T-helper 1 cell (primary cell): ENCODE data around the gene CCNT1.
"Not testable (repeated sequence)": the region's sequence is repeated elsewhere in the genome, so short reads cannot be mapped to it uniquely, and the experiment has no call there.

Experiments used
- DNase-seq, 5 donors: peaks; one replicate each; pipeline ENCODE4 v3.0.0-alpha.2; 2012 to 2020
- total RNA-seq, 4 donors: gene quantifications; one replicate each; lab custom pipeline; 2026; lab: John Stamatoyannopoulos, UW

CCNT1 gene
- 163 to 221 (median 182) reads per million in 4 donors for total RNA-seq

DNA sequence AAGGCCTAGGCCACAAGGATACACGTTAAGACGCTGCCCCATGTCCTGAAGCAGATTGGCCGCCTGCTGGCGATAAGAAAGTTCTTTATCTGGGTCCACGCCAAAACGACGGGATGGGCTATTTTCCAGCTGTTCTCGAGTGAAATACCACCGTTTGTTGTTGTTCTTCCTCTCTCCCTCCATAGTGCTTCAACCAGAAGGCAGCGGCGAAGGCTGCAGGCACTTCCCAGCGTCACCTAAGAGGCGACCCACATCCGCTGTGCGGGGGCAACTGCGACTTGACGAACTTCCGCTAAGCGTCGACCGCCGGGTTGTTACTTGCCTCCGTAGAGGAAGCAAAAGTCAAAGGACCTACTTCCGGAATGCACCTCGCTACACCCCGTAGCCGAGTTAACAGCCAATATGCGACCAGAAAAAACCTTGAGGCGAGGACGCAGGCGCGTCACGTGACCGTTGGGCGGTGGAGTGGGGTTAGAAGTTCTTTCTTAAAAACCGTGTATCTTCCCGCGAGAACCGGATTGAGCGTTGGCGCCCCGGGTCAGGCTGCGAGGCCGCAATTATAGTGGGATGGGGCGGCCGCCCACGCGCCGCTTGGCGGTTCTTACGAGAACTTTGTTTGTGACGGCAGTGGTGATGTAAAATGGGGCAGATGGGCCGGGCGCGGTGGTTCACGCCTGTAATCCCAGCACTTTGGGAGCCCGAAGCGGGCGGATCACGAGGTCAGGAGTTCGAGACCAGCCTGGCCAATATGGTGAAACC lies at the start of gene CCNT1:
Gene CCNT1, minus strand, starts transcription at position 215 of the 759 bp plus-strand sequence. Its CDS starts 32 bp downstream, at position 183.
- peak; percentile 97 to 100 (median 97) for DNase-seq

DNA sequence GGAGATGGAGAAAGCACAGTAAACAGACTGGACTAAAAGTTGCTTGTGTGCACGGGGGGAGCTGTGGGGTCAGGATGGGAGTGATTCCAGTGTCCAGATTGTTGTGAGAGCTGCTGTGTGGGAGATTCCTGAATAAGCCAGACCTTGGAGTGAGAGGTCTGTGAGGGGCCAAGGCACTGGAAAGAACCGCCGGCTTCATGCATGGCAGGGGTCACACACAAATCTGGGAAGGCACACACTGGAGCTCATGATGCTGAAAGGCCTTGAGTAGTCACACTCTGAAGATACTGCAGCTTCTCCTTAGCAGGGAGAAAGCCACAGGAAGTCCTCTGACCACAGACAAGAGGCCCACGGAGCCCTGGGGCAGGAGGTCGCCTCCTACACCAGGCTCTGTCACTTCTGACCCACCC lies 49.3 kb upstream of the CCNT1 start:
- peak in 1 of 5 donors; percentile 14 for DNase-seq

DNA sequence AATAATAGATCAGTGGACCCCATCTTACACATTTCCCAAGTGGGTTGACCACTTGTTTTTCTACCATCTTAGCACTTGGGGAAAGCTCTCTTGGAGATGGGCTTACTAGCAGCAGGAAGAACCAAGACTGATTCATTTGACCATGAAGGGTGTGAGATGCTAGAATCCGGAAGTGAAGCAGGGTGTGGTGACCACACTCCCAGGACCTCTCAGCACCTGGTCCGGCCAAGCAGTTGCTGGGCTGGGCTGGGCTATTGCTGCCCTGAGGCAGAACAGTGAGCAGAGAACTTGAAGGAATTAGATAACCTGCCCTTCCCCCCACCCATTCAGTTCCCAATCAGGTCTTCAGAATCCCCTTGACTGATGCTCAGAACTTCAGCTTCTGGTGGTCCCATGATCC lies 48.0 kb upstream of the CCNT1 start:
- DNase-seq: no peak

DNA sequence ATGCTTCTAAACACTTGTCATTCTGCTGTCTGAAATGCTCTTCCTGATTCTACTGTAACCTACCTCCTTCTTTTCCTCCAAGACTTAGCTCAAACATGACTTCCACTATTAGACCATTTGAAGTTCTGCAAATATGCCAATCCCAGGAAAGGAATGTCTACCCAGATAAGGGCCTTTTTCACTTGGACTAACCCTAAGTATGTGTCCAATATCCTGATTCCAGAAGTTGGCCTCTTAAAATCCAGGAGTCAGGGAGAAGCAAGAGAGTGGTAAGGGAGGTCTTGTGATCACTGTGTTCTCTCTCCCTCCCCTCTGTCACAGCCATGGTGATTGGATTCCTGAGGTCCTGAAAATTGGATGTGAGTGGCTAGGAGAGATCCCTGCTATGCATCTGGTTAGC lies 42.2 kb upstream of the CCNT1 start:
- DNase-seq: no peak

DNA sequence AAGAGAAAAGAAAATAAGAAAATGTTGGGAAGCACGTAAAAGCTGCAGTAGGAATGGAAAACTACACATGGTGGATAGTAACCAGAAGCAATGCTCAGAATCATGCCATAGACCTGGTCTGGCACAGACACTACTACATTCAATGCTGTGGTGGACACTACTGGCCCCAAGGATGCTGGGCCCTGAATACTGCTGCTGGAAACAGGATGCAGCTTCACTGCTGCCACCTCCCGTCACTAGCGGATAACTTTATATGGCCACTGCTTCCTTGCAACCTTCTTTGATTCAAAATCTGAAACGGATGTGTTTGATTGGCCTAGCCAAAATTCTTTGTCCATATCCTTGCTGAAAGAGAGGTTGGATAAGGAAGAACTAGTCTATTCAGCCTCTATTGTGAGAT lies 41.7 kb upstream of the CCNT1 start:
- DNase-seq: no peak

DNA sequence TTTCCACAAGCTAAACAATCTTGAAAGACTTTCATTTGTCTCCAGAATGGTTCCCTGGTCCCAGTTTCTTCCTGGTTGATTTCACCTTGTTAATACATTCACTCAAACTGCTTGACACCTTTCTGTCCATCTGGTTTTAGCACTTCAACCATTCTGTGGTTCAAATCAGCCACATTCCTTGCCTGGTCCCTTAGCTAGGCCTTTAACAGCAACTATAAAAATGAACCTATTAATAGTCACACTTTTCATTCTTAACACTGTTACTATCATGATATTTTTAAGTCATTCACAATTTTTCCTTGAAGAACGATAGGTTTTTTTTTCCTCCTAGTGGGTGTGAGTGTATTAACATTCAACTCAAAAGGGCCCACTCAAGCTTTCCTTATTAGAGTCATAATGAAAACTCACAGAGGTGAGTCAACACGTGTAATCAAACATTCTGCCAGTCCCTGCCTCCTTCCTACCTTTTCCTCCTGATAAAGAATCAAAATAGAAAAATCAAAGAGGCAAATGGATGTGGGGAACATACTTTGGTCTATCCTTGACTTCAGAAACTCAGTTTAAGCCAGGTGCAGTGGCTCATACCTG lies 34.4 kb upstream of the CCNT1 start:
- no peak for DNase-seq

DNA sequence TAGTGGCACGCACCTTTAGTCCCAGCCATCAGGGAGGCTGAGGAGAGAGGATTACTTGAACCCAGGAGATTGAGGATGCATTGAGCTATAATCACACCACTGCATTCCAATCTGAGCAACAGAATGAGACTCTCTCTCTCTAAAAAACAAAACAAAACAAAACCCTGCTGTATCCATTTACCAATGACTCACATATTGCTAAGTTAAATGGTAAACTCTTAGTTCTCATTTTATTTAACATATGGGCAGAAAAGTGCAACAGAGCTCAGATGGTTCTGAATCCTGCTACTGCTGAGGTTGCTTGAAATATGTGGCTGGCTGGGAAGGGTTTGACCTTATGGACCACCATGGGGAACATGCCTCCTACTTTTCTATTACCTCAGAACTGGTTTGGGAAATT lies 33.7 kb upstream of the CCNT1 start:
- no peak for DNase-seq

DNA sequence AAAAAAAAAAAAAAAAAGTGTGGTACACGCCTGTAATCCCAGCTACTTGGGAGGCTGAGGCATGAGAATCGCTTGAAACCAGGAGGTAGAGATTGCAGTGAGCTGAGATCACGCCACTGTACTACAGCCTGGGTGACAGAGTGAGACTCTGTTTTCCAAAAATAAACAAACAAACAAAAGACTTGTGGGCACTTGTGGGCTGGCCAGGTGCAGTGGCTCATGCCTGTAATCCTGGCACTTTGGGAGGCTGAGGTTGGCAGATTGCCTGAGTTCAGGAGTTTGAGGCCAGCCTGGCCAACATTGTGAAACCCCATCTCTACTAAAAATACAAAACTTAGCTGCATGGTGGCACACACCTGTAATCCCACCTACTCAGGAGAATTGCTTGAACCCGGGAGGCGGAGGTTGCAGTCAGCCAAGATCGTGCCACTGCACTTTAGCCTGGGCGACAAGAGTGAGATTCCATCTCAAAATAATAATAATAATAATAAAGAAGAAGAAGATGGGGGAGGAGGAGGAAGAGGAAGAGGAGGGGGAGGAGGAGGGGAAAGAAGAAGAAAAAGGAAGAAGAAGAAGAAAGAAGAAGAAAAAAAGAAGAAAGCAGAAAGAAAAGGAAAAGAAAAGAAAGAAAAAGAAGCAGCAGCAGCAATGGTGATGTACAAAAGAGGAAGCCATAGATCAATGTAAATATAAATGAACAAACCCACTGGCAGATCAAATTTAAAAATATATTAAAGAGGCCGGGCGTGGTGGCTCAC lies 27.9 kb upstream of the CCNT1 start:
- no peak for DNase-seq

DNA sequence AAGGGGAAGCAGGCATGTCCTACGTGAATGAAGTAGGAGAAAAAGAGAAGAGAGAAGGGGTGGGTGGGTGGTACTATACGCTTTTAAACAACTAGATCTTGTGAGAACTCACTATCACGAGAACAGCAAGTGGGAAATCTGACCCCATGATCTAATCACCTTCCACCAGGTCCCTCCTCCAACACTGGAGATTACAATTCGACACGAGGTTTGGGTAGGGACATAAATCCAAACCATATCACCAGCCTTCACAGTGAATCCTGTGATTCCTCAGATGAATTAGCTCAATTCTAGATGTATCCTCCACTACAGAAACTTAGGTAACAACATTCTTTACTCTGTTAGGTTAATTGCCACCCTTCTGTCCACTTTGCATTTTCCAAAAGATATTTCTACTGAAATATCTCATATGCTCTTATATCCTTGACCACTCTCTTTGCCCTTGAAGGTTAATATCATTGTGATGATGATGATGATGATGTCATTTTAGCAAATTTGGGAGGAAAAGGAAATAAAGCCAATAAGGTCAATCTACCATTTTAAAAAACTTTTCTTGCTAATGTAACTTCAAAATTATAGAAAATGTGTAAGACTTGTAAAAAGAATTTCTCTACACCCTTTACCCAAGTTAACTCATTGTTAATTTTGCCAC lies 23.2 kb upstream of the CCNT1 start:
- no peak for DNase-seq

DNA sequence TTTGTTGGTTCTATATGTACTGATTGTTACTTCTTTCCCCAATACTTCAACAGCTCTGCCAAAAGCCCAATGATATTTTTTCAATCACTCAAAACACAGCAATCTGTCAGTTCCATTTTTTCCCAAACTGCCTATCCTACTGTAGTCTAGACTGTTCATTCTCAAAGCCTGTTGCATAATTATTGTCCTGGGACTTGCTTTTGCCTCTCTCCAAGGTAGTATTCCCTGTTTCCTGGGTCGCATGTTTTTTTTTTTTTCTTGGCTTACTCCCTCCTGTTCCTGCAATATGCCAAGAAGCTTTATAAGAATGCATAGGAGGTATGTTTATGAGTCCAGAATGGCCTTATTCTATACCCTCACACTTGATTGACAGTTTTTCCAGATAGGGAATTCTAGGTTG lies 19.9 kb upstream of the CCNT1 start:
- DNase-seq: no peak

DNA sequence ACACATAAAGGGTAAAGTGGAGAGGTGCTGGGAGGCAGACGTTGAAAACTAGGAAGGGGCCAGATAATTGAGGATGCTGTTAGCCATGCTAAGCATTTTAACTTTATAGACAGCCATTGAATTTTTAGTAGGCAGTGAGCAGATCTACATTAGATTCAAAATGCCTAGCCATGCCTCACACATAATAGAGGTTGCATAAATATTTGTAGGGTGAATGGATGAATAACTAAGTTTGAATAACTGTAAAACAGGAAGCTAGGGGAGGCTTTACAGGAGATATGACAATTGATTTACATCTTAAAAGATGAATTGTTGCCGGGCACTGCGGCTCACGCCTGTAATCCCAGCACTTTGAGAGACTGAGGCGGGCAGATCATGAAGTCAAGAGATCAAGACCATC lies 12.3 kb upstream of the CCNT1 start:
- DNase-seq: no peak

DNA sequence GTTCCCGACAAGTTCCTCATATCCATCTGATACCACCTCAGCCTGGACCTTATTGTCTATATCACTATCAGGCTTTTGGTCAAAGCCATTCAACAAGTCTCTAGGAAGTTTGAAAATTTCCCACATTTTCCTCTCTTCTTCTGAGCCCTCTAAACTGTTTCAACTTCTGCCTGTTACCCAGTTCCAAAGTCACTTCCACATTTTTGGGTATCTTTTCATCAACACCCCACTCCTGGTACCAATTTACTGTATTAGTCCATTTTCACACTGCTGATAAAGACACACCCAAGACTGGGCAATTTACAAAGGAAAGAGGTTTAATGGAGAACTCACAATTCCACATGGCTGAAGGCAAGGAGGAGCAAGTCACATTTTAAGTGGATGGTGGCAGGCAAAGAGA lies 4.2 kb upstream of the CCNT1 start:
- DNase-seq: not testable (repeated sequence)

DNA sequence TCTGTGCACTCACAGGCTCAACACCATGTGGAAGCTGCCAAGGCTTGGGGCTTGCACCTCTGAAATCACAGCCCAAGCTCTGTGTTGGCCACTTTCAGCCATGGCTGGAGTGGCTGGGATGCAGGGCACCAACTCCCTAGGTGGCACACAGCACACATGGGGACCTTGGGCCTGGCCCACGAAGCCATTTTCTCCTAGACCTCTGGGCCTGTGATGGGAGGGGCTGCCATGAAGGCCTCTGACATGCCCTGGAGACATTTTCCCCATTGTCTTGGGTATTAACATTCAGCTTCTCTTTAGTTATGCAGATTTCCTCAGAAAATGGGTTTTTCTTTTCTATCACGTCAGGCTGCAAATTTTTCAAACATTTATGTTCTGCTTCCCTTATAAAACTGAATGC lies 3.7 kb upstream of the CCNT1 start:
- not testable (repeated sequence) for DNase-seq

DNA sequence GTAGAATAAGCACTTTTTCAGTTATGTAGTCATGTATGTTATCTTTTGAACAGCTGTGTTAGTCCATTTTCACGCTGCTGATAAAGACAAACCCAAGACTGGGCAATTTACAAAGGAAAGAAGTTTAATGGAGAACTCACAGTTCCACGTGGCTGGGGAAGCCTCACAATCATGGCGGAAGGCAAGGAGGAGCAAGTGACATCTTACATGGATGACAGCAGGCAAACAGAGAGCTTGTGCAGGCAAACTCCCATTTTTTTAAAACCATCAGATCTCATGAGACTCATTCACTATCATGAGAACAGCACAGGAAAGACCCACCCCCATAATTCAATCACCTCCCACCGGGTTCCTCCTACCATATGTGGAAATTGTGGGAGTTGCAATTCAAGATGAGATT lies 2.5 kb upstream of the CCNT1 start:
- not testable (repeated sequence) for DNase-seq

DNA sequence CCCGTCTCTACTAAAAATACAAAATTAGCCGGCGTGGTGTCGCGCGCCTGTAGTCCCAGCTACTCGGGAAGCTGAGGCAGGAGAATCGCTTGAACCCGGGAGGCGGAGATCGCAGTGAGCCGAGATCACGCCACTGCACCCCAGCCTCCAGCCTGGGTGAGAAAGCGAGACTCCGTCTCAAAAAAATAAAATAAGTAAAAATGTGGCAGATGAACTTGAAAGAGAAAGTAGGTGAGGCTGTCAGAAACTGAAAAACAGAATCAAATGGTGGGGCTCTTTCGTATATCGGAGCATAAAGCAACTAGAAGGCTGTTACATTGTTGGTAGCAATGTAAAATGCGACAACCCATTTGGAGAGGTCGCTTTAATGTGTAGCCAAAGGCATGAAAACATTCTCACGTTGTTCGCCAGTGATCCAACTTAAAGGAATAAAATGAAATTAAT lies 767 bp upstream of the CCNT1 start:
- DNase-seq: peak in 1 of 5 donors; percentile 35

DNA sequence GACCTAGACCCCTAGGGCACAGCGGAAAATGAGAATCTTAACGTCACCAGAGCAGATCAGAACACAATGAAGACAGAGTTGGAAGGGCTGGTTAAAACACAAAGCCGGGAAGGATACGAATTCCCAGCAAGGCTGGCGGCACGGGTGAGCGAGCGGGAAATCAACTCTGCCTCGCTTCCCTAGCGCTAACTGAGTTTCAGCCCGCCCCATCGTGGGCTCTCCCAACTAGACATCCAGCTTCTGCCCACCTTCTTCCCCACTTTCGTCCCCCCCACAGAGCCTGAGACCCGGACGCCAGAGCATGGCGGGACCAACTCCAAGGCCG lies 377 bp downstream of the CCNT1 start:
- DNase-seq: no peak

DNA sequence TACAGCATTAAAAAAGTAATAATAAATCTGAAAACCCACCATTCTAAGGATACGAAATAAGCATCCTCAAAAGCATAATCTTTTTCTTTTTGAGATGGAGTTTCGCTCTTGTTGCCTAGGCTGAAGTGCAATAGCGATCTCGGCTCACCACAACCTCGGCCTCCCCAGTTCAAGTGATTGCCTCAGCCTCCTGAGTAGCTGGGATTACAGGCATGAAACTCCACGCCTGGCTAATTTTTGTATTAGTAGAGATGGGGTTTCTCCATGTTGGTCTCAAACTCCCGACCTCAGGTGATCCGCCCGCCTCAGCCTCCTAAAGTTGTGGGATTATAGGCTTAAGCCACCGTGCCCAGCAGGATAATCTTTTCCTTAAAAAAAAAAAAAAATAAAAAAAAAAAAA lies 4.3 kb downstream of the CCNT1 start:
- DNase-seq: no peak

DNA sequence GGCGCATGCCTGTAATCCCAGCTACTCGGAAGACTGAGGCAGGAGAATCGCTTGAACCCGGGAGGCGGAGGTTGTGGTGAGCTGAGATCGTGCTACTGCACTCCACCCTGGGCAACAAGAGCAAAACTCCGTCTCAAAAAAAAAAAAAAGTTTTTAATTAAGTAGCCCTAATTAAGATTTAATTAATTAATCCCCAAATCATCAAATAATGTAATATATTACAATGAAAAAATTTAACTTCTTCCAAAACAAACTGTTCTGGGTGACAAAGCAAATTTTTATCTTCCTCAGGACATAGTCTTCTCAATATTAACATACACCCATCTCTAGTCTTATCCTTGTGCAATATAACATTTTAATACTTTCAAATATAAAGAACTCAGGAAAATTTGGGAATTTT lies 17.7 kb downstream of the CCNT1 start:
- DNase-seq: not testable (repeated sequence)

DNA sequence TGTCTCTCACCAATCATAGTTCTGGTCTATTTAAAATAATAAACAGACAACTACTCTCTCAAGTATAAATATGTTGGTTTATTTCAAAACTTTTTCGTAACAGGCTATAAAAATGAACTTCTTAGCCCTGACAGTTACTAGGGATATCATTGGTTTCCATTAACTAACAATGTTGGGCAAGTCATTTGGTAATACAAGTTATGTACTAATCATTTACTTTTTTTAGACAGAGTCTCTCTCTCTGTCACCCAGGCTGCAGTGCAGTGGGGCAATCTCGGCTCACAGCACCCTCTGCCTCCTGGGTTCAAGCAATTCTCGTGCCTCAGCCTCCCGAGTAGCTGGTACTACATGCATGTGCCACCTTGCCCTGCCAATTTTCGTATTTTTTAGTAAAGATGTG lies 19.9 kb downstream of the CCNT1 start:
- no peak for DNase-seq

DNA sequence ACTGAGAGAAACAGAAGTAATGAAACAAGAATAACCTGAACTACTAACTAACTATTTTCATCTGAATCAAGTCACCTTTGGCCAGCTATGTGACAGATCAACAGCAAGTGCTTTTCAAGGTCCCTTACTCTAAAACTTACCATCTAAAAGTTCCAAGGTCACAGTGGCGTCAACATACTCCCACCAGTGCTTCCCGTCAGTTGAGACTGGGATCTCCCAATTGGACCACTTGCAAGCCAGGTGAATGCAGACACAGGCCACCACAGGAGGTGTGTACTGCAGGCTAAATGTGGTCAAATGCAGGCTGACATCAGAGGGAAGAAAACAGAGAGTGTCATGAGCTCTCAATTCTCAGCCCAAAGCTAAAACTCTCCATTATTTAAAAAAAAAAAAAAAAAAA lies 20.6 kb downstream of the CCNT1 start:
- no peak for DNase-seq

DNA sequence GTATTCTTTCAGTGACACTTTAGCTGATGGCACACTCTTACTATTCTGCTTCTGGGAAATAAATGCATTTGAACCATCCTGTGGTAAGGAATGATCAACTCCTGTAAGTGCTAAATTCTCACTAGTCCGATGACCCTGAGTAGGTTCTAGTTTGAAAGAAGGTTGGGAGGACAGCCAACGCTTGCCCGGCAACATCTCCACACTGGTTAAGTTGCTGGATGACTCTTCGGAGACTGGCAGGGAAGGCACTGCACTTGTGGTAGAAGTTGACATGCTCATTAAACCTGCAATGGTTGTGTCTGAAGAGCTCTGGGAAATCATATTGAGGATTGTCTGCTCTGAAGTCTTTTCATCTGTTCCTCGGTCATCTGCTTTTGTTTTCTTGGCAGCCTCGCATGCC lies 22.5 kb downstream of the CCNT1 start:
- no peak for DNase-seq

DNA sequence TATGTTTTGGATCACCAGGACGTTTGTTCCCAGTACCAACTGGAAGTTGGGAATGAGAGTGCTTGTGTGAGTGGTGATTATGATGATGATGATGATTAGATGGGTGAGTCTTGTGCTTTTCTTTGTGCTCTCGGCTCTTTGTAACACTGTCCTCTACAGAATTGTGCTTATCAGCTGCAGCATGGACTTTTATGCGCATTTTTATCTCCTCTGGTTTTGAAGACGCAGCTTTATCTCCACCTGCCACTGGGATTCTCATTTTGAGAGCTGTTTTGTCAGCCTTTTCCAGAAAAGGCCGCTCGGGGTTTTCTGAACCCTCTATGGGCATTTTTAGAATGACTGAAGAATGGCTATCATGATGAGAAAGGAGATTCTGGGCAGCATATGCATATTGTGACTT lies 22.9 kb downstream of the CCNT1 start:
- DNase-seq: no peak

DNA sequence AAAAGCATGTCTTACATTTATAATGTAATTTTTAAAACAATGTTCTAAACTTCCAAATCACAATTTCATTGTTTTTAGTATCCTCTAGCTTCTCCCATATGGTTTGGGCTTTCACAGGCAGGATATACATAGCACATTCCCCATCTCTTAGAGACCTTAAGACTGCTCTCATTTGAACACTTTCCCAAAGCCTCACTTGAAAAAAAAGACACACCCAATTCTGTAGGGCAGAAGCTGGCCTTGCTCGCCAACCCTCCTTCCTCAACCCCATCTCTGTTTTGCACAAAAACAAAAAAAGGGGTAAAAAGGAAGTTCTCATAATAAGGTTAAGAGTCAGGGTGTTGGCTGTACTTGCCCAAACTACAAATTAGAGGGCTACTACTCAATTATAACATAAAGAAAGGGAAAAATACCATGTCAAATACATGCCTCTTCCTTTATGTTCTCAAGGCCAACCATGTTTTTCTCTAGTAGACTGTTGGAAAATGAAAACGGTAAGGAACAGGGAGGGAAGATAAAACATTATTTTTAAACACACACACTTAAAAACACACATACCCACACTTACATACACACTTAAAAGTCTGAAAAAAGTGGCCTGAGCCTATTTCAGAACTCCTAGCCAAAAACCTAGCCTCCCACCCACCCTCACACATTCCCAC lies 24.6 kb downstream of the CCNT1 start:
- no peak for DNase-seq
